GM12878 (cell line): Measurements from ENCODE around the gene AADAC. TPM values are rescaled to one million over a fixed set of nuclear protein-coding genes. Genes with fewer than 3 reads are reported as not detected.

Experiments used
- ASH2L ChIP-seq: fragments of 300-600, 200-600 bp; sonication (generic); IDR thresholded peaks from 2 replicates; pipeline ENCODE4 v1.6.1; 2017; ENCODE audit warnings: low read depth, mild to moderate bottlenecking, borderline replicate concordance
- ATF7 ChIP-seq: fragments of 450-650 bp; IDR thresholded peaks from 2 replicates; pipeline ENCODE4 v1.6.1; 2016; ENCODE audit warnings: low read depth, mild to moderate bottlenecking
- BHLHE40 ChIP-seq, 2 experiments: fragments of 450-650 bp in 1 of 2; IDR thresholded peaks; 2 replicates each; pipeline ENCODE4 v1.6.1; 2011 to 2017; ENCODE audit warnings: low read depth in 2 of 2, borderline replicate concordance in 1 of 2, improper control_type of control experiment in 1 of 2, low read length in 1 of 2, mild to moderate bottlenecking in 1 of 2
- BRCA1 ChIP-seq: IDR thresholded peaks from 2 replicates; pipeline ENCODE4 v1.6.1; 2011; ENCODE audit warnings: low read depth, low read length, improper control_type of control experiment
- EED ChIP-seq: sonication (generic); IDR thresholded peaks from 2 replicates; pipeline ENCODE4 v1.6.1; 2016; ENCODE audit warnings: antibody characterized with exemption, low read depth
- EGR1 ChIP-seq, 2 experiments: IDR thresholded peaks; 1 replicate in 1 of 2; 2 replicates in 1 of 2; pipeline ENCODE4 v1.6.1; 2011 to 2012; ENCODE audit warnings: low read depth in 2 of 2, low read length in 2 of 2, borderline replicate concordance in 1 of 2, mild to moderate bottlenecking in 1 of 2, moderate library complexity in 1 of 2
- HDGF ChIP-seq: fragments of 450-650 bp; IDR thresholded peaks from 2 replicates; pipeline ENCODE4 v1.6.1; 2016; ENCODE audit warnings: antibody characterized with exemption
- IKZF1 ChIP-seq: fragments of 450-650 bp; conservative IDR thresholded peaks from 2 replicates; pipeline ENCODE4 v1.6.1; 2017; ENCODE audit warnings: antibody characterized with exemption, mild to moderate bottlenecking
- IKZF2 ChIP-seq, 2 experiments: fragments of 450-650 bp; IDR thresholded peaks; 2 replicates each; pipeline ENCODE4 v1.6.1; 2017; ENCODE audit warnings: mild to moderate bottlenecking in 2 of 2, moderate library complexity in 2 of 2
- KAT2A ChIP-seq: conservative IDR thresholded peaks from 2 replicates; pipeline ENCODE4 v1.6.1; 2011; ENCODE audit warnings: low read depth, low read length; ENCODE audit not compliant: control insufficient read depth
- MTA3 ChIP-seq: IDR thresholded peaks from 2 replicates; pipeline ENCODE4 v1.6.1; 2012; ENCODE audit warnings: low read length, inconsistent platforms, borderline replicate concordance
- NR2C2 ChIP-seq: IDR thresholded peaks from 2 replicates; pipeline ENCODE4 v1.6.1; 2011; ENCODE audit warnings: borderline replicate concordance, low read depth; ENCODE audit not compliant: control insufficient read depth, insufficient read length
- SMAD5 ChIP-seq: IDR thresholded peaks from 2 replicates; pipeline ENCODE4 v1.6.1; 2016; ENCODE audit warnings: antibody characterized with exemption, low read depth
- SMARCA5 ChIP-seq: fragments of 450-650 bp; IDR thresholded peaks from 2 replicates; pipeline ENCODE4 v1.6.1; 2017; ENCODE audit warnings: mild to moderate bottlenecking
- SRF ChIP-seq, 2 experiments: IDR thresholded peaks; 2 replicates each; pipeline ENCODE4 v1.6.1; 2011; ENCODE audit warnings: low read depth in 2 of 2, low read length in 2 of 2, mild to moderate bottlenecking in 1 of 2, moderate library complexity in 1 of 2
- ZBTB11 ChIP-seq: fragments of 450-650 bp; formaldehyde crosslinking; IDR thresholded peaks from 2 replicates; pipeline ENCODE4 v1.5.0; 2022; ENCODE audit warnings: mild to moderate bottlenecking, missing genetic modification characterization
- ZNF687 ChIP-seq: fragments of 450-650 bp; IDR thresholded peaks from 2 replicates; pipeline ENCODE4 v1.6.1; 2017; ENCODE audit warnings: mild to moderate bottlenecking, moderate library complexity
- polyA plus RNA-seq, 11 experiments: library from polyadenylated mRNA; depleted of rRNA in 4 of 11; unstranded in 6 of 11; stranded (reverse) in 5 of 11; fragments of >200 nt; fragmentation: Nextera tagmentation in 4 of 11; fragmentation: Illumina TruSeq in 1 of 11; extraction: Ambion mirVana in 4 of 11; extraction: Trizol in 1 of 11; gene quantifications; 1 replicate in 1 of 11; 2 replicates in 10 of 11; pipeline versions ENCODE4 v1.2.1 to v1.2.3, GENCODE V29; 2011 to 2016; ENCODE audit warnings: inconsistent platforms in 2 of 11, missing spikeins in 2 of 11, low read depth in 1 of 11
- total RNA-seq, 4 experiments: library from RNA; depleted of rRNA in 3 of 4; stranded (reverse); fragments of >200 nt in 3 of 4; fragmentation: Illumina TruSeq in 1 of 4; extraction: Trizol in 1 of 4; gene quantifications; 2 replicates each; pipeline versions ENCODE4 v1.2.1 to v1.2.3, GENCODE V29; 2013 to 2021
- TF ChIP-seq, protein P1 (sequence below): fragments of 450-650 bp; IDR thresholded peaks from 2 replicates; pipeline ENCODE4 v1.6.1; 2016; ENCODE audit warnings: mild to moderate bottlenecking
- TF ChIP-seq, protein P2 (sequence below): fragments of 450-650 bp; IDR thresholded peaks from 2 replicates; pipeline ENCODE4 v1.6.1; 2018; ENCODE audit warnings: borderline replicate concordance, mild to moderate bottlenecking; ENCODE audit not compliant: partially characterized antibody
- TF ChIP-seq, protein P3 (sequence below): IDR thresholded peaks from 2 replicates; pipeline ENCODE4 v1.6.1; 2012; ENCODE audit warnings: low read depth, low read length, improper control_type of control experiment

AADAC gene
- total and polyA plus RNA-seq, 10 of the 15 experiments (the other 5 are each of a cell fraction or from before 2014, with no cell fraction given): 0.13 TPM; not detected in 9

- no peak for TF ChIP-seq ZBTB11
- TF ChIP-seq SMARCA5: peak; percentile 55; the same call in 1 of the 2 replicates
- TF ChIP-seq, protein P1, sequence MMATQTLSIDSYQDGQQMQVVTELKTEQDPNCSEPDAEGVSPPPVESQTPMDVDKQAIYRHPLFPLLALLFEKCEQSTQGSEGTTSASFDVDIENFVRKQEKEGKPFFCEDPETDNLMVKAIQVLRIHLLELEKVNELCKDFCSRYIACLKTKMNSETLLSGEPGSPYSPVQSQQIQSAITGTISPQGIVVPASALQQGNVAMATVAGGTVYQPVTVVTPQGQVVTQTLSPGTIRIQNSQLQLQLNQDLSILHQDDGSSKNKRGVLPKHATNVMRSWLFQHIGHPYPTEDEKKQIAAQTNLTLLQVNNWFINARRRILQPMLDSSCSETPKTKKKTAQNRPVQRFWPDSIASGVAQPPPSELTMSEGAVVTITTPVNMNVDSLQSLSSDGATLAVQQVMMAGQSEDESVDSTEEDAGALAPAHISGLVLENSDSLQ: no peak
- peak; percentile 25; the same call in 1 of the 2 replicates for TF ChIP-seq IKZF1
- no peak for TF ChIP-seq ZNF687
- no peak for TF ChIP-seq ATF7
- TF ChIP-seq BHLHE40 (IDR thresholded peaks at IDR 0.05; ENCODE audit: borderline replicate concordance in 1 of 2, low read depth in 2 of 2, low read length in 1 of 2): peak; percentile 60 to 74; a peak in 2 of 4 replicates
- TF ChIP-seq EED: no peak
- TF ChIP-seq SMAD5: no peak
- no peak for TF ChIP-seq KAT2A
- TF ChIP-seq IKZF2 (IDR thresholded peaks at IDR 0.05): peak in 1 of 2 experiments; percentile 38; a peak in 2 of 4 replicates
- no peak for TF ChIP-seq MTA3
- TF ChIP-seq, protein P2, sequence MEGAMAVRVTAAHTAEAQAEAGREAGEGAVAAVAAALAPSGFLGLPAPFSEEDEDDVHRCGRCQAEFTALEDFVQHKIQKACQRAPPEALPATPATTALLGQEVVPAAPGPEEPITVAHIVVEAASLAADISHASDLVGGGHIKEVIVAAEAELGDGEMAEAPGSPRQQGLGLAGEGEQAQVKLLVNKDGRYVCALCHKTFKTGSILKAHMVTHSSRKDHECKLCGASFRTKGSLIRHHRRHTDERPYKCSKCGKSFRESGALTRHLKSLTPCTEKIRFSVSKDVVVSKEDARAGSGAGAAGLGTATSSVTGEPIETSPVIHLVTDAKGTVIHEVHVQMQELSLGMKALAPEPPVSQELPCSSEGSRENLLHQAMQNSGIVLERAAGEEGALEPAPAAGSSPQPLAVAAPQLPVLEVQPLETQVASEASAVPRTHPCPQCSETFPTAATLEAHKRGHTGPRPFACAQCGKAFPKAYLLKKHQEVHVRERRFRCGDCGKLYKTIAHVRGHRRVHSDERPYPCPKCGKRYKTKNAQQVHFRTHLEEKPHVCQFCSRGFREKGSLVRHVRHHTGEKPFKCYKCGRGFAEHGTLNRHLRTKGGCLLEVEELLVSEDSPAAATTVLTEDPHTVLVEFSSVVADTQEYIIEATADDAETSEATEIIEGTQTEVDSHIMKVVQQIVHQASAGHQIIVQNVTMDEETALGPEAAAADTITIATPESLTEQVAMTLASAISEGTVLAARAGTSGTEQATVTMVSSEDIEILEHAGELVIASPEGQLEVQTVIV: no peak
- no peak for TF ChIP-seq HDGF
- no peak for TF ChIP-seq EGR1 (IDR thresholded peaks at IDR 0.05; ENCODE audit: borderline replicate concordance in 1 of 2, low read depth in 2 of 2, low read length in 2 of 2)
- TF ChIP-seq SRF (IDR thresholded peaks at IDR 0.05; ENCODE audit: low read depth in 2 of 2, low read length in 2 of 2): no peak
- no peak for TF ChIP-seq BRCA1
- no peak for TF ChIP-seq NR2C2
- TF ChIP-seq, protein P3, sequence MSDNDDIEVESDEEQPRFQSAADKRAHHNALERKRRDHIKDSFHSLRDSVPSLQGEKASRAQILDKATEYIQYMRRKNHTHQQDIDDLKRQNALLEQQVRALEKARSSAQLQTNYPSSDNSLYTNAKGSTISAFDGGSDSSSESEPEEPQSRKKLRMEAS: no peak
- TF ChIP-seq ASH2L: no peak
Observed at GRCh38 chr3:151875759-151876158, 61.8 kb downstream of the AADAC start (continued).
